ENCODE measurements around the gene MEIS1. TPM values are rescaled to one million over a fixed set of nuclear protein-coding genes. Genes with fewer than 3 reads are reported as not detected.

Gene MEIS1
- polyA plus RNA-seq, 1 experiment = 107 TPM

DNA sequence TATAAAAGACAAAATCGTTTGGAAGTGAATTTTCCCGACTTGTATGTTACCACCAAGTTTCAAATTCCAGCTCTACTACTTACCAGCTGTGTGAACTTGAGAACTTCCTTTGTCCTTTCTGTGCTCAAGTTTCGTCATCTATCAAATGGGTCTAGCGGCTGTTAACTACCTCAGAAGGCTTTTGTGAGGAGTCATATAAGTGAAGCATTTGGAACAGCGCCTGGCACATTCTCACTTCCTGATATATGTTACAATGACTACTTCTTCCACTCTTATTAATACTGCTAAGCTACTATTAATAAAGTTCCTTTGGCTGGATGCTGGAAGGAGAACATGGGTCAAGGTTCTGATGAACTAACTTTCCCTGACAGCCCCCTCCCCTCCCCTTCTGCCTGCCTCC, 104.5 kb downstream of the MEIS1 start:
- POLR2A ChIA-PET = interaction anchor here (1.4 to 1.6 kb wide), 2 partner anchors 105 to 300 kb away, joined by 3 to 4 read pairs; partner anchors contain the start of gene MEIS1
- H3K9me3 ChIP-seq (ENCODE audit: control insufficient read depth, insufficient read depth, low read length) = no peaks in the 10 kb centered on the region
- CTCF ChIA-PET = interaction anchor here (0.5 kb wide), 1 partner anchor 110 kb away, joined by 5 read pairs; no protein-coding TSS in a partner anchor
- DNase-seq (ENCODE audit: low read depth, low spot score) = peak; percentile 75
- TF ChIP-seq, protein P1, sequence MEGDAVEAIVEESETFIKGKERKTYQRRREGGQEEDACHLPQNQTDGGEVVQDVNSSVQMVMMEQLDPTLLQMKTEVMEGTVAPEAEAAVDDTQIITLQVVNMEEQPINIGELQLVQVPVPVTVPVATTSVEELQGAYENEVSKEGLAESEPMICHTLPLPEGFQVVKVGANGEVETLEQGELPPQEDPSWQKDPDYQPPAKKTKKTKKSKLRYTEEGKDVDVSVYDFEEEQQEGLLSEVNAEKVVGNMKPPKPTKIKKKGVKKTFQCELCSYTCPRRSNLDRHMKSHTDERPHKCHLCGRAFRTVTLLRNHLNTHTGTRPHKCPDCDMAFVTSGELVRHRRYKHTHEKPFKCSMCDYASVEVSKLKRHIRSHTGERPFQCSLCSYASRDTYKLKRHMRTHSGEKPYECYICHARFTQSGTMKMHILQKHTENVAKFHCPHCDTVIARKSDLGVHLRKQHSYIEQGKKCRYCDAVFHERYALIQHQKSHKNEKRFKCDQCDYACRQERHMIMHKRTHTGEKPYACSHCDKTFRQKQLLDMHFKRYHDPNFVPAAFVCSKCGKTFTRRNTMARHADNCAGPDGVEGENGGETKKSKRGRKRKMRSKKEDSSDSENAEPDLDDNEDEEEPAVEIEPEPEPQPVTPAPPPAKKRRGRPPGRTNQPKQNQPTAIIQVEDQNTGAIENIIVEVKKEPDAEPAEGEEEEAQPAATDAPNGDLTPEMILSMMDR (IDR thresholded peaks at IDR 0.05; ENCODE audit: low read depth, low read length) = no peak
- H3K27ac ChIP-seq (ENCODE audit: low read depth, low read length) = peak overlapping the region; percentile 66
- H3K27me3 ChIP-seq (ENCODE audit: control insufficient read depth, insufficient read depth, low read length) = no peaks in the 10 kb centered on the region
- H3K4me3 ChIP-seq (ENCODE audit: low read depth, low read length) = no peak overlapping the region

DNA sequence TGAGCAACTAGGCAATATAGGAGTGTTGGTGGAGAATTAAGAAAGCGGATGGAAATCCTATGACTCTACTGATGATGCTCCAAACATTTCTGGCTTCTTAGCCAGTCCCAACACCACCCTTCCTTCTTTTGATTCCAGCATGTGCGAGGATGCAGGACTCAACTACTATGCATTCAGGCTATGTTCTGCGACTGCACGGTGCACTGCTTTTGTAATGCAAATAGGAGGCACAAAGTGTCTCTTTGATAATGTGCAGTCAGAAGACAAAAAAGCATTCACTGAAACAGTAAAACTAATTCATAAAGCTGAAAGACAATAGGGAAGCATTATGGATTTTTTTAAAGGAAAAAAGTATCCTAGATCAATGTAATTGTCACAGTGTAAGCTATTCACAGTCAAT, 106.7 kb downstream of the MEIS1 start:
- TF ChIP-seq, protein P1 (IDR thresholded peaks at IDR 0.05; ENCODE audit: low read depth, low read length) = no peak
- Histone ChIP-seq H3K27me3 (ENCODE audit: control insufficient read depth, insufficient read depth, low read length) (no peaks in the 10 kb centered on the region), H3K4me3 (ENCODE audit: low read depth, low read length) (no peak overlapping the region), H3K9me3 (ENCODE audit: control insufficient read depth, insufficient read depth, low read length) (no peaks in the 10 kb centered on the region), H3K27ac (ENCODE audit: low read depth, low read length) (no peak overlapping the region)
- DNase-seq (ENCODE audit: low read depth, low spot score) = no peak
- CTCF ChIA-PET = interaction anchor here (0.7 kb wide), 1 partner anchor 39 kb away, joined by 3 read pairs; no protein-coding TSS in a partner anchor
- POLR2A ChIA-PET = no interaction called here

DNA sequence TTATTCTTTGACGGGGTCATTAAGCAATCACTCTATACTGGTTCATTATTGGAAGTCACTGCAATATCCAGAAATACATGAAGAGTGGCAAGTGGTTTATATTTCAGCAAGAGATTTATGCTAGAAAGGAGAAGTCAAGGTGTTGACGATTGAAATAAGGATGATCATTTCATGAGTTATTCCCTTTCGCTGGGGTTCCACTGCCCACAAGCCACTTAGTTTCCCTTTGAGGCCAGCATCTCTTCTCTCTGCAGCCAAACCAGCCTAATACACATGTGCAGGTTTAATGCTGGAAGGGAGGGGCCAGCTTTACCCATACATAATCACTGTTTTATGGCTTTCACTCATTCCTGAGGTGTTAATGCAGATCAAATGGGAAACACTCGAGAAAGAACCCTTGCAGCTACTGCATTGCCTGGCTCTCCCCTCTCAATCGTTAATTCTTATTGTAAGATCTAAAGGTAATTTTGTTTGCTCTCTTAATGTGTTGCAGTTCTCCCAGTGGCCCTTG, 108.4 kb downstream of the MEIS1 start:
- DNase-seq (ENCODE audit: low read depth, low spot score) = no peak
- Histone ChIP-seq H3K9me3 (ENCODE audit: control insufficient read depth, insufficient read depth, low read length) (no peaks in the 10 kb centered on the region), H3K27me3 (ENCODE audit: control insufficient read depth, insufficient read depth, low read length) (no peaks in the 10 kb centered on the region), H3K4me3 (ENCODE audit: low read depth, low read length) (no peak overlapping the region), H3K27ac (ENCODE audit: low read depth, low read length) (no peak overlapping the region)
- ChIA-PET POLR2A (no interaction called here), CTCF (no interaction called here)
- TF ChIP-seq, protein P1 (IDR thresholded peaks at IDR 0.05; ENCODE audit: low read depth, low read length) = no peak

- CTCF ChIA-PET = no interaction called here
- TF ChIP-seq, protein P1 (IDR thresholded peaks at IDR 0.05; ENCODE audit: low read depth, low read length) = no peak
- H3K27me3 ChIP-seq (ENCODE audit: control insufficient read depth, insufficient read depth, low read length) = no peaks in the 10 kb centered on the region
- H3K4me3 ChIP-seq (ENCODE audit: low read depth, low read length) = no peak overlapping the region
- POLR2A ChIA-PET = no interaction called here
- no peak for DNase-seq (ENCODE audit: low read depth, low spot score)
- H3K27ac ChIP-seq (ENCODE audit: low read depth, low read length) = no peak overlapping the region
- H3K9me3 ChIP-seq (ENCODE audit: control insufficient read depth, insufficient read depth, low read length) = no peaks in the 10 kb centered on the region
Observed at GRCh38 chr2:66544258-66544657, 109.3 kb downstream of the MEIS1 start.

DNA sequence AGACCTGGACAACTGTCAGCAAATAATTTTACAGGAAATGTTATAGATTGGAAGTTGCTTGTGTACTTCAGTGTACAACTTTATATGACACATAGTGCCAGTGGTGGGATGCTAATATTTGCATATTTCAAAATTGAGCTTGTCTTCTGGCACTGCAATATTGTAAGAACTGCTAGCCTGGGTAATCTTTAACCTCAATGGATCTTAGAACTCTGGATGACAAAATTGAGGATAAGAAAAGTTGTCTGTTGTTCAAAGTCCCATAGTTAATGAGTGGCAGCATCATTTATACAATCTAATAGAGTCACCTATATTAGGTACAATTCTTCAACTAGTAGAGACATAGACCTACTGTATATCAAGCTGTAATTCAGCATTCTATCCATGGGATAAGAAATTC, 110.3 kb downstream of the MEIS1 start:
- CTCF ChIA-PET = interaction anchor here (1.3 kb wide), 1 partner anchor 932 kb away, joined by 4 read pairs; no protein-coding TSS in a partner anchor
- TF ChIP-seq, protein P1 (IDR thresholded peaks at IDR 0.05; ENCODE audit: low read depth, low read length) = no peak
- no peak overlapping the region for H3K4me3 ChIP-seq (ENCODE audit: low read depth, low read length)
- no peak for DNase-seq (ENCODE audit: low read depth, low spot score)
- POLR2A ChIA-PET = no interaction called here
- no peaks in the 10 kb centered on the region for H3K9me3 ChIP-seq (ENCODE audit: control insufficient read depth, insufficient read depth, low read length)
- no peaks in the 10 kb centered on the region for H3K27me3 ChIP-seq (ENCODE audit: control insufficient read depth, insufficient read depth, low read length)
- H3K27ac ChIP-seq (ENCODE audit: low read depth, low read length) = no peak overlapping the region
